Mesenteric fat pad (tissue), 1 donor: ENCODE results near the gene CHD5. TPM values are rescaled to one million over a fixed set of nuclear protein-coding genes. Genes with fewer than 3 reads are reported as not detected.
"Not testable (repeated sequence)": the region's sequence is repeated elsewhere in the genome, so short reads cannot be mapped to it uniquely, and the experiment has no call there.

Experiments
- DNase-seq: peaks from one replicate; pipeline ENCODE4 v3.0.0-alpha.2; 2020; ENCODE audit warnings: low spot score
- total RNA-seq: library from RNA; stranded (reverse); fragmentation: NEBNext Ultra II Directional; extraction: Animal tissue kit (Norgen Biotek cat#: 25700); gene quantifications from one replicate; pipeline ENCODE4 v1.2.1, GENCODE V29; 2021
- donor health status: DM: yes; HTN: yes; CAD: no.

Gene CHD5
- total RNA-seq, 1 donor from 2014 or later, result 0.13 TPM

GRCh38 chr1:6087377-6087772 is 92.7 kb downstream of the CHD5 start:
- DNase-seq, result no peak

- DNase-seq, result no peak
These were observed 93.3 kb downstream of the CHD5 start for GRCh38 chr1:6086762-6087376.

GRCh38 chr1:6086358-6086757 is 93.8 kb downstream of the CHD5 start:
- DNase-seq, result no peak

- DNase-seq, result no peak
These were observed 94.5 kb downstream of the CHD5 start for GRCh38 chr1:6085666-6086065.

- DNase-seq, result no peak
These were observed 95.2 kb downstream of the CHD5 start for GRCh38 chr1:6084781-6085495.

GRCh38 chr1:6083801-6084446 is 96.2 kb downstream of the CHD5 start:
- no peak for DNase-seq

GRCh38 chr1:6083385-6083784 is 96.7 kb downstream of the CHD5 start:
- no peak for DNase-seq

- no peak for DNase-seq
These were observed 97.6 kb downstream of the CHD5 start for GRCh38 chr1:6082430-6082971.

- DNase-seq, result no peak
These were observed 98.2 kb downstream of the CHD5 start for GRCh38 chr1:6081901-6082300.

- DNase-seq, result no peak
These were observed 99.7 kb downstream of the CHD5 start for GRCh38 chr1:6080469-6080868.

GRCh38 chr1:6077919-6078318 is 102.2 kb downstream of the CHD5 start:
- no peak for DNase-seq

GRCh38 chr1:6077506-6077905 is 102.6 kb downstream of the CHD5 start:
- no peak for DNase-seq

- not testable (repeated sequence) for DNase-seq
These were observed 103.1 kb downstream of the CHD5 start for GRCh38 chr1:6077061-6077460.

- no peak for DNase-seq
These were observed 104.4 kb downstream of the CHD5 start for GRCh38 chr1:6075748-6076147.

- no peak for DNase-seq
These were observed 105.8 kb downstream of the CHD5 start for GRCh38 chr1:6074192-6074901.

- DNase-seq, result no peak
These were observed 106.6 kb downstream of the CHD5 start for GRCh38 chr1:6073480-6074053.

- no peak for DNase-seq
These were observed 107.2 kb downstream of the CHD5 start for GRCh38 chr1:6072774-6073479.

GRCh38 chr1:6071219-6071618 is 108.9 kb downstream of the CHD5 start:
- no peak for DNase-seq

- DNase-seq, result no peak
These were observed 109.6 kb downstream of the CHD5 start for GRCh38 chr1:6070450-6070974.

- DNase-seq, result no peak
These were observed 110.5 kb downstream of the CHD5 start for GRCh38 chr1:6069573-6069972.
